Activated naive CD4-positive, alpha-beta T cell treated with anti-CD3 and anti-CD28 coated beads, Interleukin-2, amount 50 U/mL, for 24 hours (primary cell): Measurements from ENCODE around the gene ZNF436.
"Not testable (repeated sequence)": the region's sequence is repeated elsewhere in the genome, so short reads cannot be mapped to it uniquely, and the experiment has no call there.

Experiments
- H3K27ac Mint-ChIP-seq: one replicate; pipeline ENCODE4 v1.8.0; 2021; ENCODE audit warnings: mild to moderate bottlenecking, mixed read lengths
- H3K27me3 Mint-ChIP-seq: one replicate; pipeline ENCODE4 v1.8.0; 2021; ENCODE audit warnings: mixed read lengths
- H3K36me3 Mint-ChIP-seq: one replicate; pipeline ENCODE4 v1.8.0; 2021; ENCODE audit warnings: mixed read lengths
- H3K4me1 Mint-ChIP-seq: one replicate; pipeline ENCODE4 v1.8.0; 2021; ENCODE audit warnings: mixed read lengths
- H3K4me3 Mint-ChIP-seq: one replicate; pipeline ENCODE4 v1.8.0; 2021; ENCODE audit warnings: mild to moderate bottlenecking, mixed read lengths
- H3K9me3 Mint-ChIP-seq: one replicate; pipeline ENCODE4 v1.8.0; 2021; ENCODE audit warnings: mixed read lengths

The ZNF436 gene

DNA sequence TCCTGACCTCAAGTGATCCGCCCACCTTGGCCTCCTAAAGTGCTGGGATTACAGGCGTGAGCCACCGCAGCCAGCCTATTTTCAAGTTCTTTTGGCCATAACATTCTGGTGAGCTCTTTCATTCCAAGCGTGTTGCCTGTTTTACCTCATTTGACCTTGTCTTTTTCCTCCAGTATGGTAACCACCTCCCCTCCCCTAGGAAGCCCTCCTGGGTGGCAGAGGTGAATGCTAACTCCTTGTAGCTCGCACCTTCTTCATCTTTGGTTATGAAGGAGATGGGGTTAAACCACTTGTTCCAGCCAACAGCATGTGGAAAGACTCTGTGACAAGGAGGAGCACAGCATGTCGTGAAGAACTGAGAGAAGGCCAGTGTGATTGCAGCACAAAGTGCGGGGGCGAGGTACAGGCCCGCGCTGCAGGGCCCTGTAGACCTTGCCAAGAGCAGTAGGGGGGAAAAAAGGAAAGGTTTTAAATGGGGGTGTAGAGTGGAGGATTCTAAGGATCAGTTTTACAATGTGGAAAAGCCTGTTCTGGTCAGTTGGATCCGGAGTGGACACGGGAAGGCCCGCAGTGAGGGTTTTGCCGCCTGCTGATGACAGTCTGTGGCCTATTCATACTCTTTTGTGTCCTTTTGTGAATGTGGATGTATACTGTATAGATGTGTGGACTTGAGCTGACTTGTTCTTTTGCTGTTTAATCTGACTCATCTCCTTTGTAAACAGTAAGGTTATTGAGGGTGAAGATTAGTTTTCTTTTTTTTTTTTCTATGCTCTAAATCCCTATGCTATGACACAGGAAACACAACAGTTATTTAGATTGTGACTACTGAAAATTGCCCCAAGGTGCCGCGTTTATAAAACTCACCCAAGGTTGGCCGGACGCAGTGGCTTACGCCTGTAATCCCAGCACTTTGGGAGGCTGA, 7.5 kb upstream of the ZNF436 start:
- Mint-ChIP-seq H3K4me1 (no peaks in the 10 kb centered on the region), H3K9me3 (no peaks in the 10 kb centered on the region), H3K36me3 (peaks cover 2% of the 10 kb centered on the region), H3K4me3 (no peak overlapping the region), H3K27me3 (no peaks in the 10 kb centered on the region), H3K27ac (peak overlapping the region; percentile 51)

DNA sequence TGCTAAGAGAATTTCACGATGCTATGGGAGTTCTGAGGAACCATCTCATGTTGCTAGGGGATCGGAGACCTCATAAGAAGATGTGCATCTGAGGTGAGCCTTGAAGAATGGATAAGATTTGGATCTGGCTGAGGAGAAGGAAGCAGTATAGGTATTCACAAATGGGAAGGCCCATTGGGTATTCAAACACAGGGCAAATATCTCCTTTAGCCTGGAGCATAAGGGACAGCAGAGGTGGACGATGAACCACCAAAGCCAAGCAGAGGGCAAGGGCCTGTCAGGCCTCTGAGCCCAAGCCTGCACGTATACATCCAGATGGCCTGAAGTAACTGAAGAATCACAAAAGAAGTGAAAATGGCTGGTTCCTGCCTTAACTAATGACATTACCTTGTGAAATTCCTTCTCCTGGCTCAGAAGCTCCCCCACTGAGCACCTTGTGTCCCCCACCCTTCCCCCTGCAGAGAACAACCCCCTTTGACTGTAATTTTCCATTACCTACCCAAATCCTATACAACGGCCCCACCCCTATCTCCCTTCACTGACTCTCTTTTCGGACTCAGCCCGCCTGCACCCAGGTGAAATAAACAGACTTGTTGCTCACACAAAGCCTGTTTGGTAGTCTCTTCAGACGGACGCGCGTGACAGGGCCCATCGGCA, 4.6 kb upstream of the ZNF436 start:
- not testable (repeated sequence) for H3K4me3 Mint-ChIP-seq, H3K27me3 Mint-ChIP-seq, H3K27ac Mint-ChIP-seq, H3K36me3 Mint-ChIP-seq, H3K9me3 Mint-ChIP-seq
- H3K4me1 Mint-ChIP-seq = peaks cover 14% of the 10 kb centered on the region

DNA sequence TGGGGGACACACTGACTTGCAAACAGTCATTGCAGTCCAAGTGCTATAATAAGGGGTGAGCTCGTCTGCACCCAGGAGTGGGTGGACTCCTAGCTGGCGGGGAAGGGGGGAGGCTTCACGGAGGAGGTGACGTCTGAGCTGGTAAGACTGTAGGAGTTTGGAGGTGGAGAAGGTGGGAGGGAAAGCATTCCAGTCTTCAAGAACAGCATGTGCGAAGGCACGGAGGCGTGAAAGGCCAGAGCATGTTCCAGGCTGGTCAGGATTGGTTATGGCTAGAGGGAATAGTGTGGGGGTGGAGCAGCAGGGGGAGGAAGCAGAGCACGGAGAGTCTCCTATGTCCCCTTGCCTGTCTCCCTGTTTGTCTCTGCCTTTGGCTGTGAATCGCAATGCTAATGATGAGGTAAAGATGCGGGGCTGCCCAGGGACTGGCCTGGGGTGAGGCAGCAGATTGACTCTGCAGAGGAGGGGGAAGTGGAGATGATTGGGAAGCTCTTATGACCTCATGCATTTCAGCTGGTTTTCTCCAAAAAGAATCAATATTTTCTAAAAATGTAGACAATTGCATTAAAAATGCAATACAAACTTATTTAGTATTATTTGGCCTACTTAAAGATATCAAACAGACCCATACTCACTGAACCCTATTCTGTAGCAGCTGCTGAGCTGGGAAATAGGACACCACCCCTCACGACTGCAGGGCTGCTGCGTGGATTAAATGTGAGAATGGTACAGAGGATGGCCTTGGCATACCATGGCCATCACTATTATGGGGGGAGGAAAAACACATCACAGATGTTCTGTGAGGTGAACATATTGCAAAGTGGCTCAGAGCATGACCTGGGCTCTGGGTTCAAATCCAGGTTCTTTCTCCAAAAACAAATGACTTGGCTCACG, 2.6 kb upstream of the ZNF436 start:
- Mint-ChIP-seq H3K9me3 (no peaks in the 10 kb centered on the region), H3K27me3 (no peaks in the 10 kb centered on the region), H3K4me3 (no peak overlapping the region), H3K4me1 (peaks cover 20% of the 10 kb centered on the region), H3K36me3 (no peaks in the 10 kb centered on the region), H3K27ac (no peak overlapping the region)

DNA sequence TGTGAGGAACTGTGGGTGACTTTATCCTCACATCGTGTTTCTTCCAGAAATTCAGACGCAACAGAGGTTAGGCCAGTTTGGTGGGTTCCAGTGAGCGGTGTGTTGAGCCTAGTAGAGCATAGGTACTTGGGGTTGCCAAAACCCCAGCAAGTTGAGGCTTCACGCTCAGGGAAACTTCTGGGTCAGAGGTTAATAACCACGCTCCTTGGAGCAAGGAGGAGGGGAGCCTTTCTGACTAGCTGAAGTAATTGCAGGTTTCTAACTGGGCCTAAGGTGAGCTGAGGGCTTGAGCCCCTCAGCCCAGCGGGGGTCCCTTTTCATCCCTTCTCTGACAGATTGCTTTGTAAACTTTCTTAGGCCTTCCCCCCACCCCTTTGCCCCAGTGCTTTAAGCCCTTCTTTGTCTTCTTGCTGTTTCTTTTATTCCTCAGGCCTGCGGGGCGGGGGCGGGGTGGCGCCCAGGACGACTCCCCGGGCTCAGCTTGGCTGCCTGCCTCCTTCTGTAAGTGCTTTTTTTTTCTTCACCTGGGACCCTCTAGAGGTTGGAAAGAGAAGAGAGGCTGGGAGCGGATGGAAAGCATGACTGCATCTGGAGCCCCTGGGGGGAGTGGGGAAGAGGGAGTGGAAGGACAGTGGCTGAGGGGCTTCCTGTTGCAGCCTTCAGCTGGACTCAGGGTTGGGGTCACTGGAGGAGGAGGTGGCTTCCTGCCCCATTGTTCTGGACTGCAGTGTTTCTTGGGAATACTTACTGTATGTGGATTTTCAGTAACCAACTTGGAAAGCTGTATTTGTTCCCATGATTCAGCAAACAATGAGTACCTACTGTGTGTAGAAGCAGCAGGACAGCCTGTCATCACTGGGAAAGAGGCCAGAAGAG, 1.3 kb upstream of the ZNF436 start:
- Mint-ChIP-seq H3K9me3 (no peaks in the 10 kb centered on the region), H3K4me3 (no peak overlapping the region), H3K27me3 (no peaks in the 10 kb centered on the region), H3K27ac (no peak overlapping the region), H3K4me1 (peaks cover 32% of the 10 kb centered on the region), H3K36me3 (peaks cover 2% of the 10 kb centered on the region)

DNA sequence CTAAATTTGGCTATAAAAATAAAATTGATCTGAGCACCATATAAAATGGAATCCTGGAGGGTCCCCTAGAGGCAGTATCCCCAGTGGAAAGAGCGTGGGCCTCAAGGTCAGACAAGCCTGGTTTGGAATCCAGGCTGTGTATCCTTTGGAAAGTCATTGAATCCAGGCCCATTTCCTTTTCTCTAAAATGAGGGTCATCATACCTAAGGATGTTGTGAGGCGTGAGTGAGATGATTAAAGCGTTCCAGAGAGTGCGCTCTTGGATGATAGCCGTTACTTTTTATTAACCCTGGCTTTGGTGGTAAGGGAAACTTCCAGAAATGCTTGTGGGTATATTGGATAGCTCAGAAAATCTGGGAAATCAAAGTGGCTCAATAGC, 683 bp upstream of the ZNF436 start:
- Mint-ChIP-seq H3K36me3 (peaks cover 3% of the 10 kb centered on the region), H3K4me3 (peak overlapping the region; percentile 95), H3K9me3 (no peaks in the 10 kb centered on the region), H3K27me3 (no peaks in the 10 kb centered on the region), H3K27ac (no peak overlapping the region), H3K4me1 (peaks cover 34% of the 10 kb centered on the region)

DNA sequence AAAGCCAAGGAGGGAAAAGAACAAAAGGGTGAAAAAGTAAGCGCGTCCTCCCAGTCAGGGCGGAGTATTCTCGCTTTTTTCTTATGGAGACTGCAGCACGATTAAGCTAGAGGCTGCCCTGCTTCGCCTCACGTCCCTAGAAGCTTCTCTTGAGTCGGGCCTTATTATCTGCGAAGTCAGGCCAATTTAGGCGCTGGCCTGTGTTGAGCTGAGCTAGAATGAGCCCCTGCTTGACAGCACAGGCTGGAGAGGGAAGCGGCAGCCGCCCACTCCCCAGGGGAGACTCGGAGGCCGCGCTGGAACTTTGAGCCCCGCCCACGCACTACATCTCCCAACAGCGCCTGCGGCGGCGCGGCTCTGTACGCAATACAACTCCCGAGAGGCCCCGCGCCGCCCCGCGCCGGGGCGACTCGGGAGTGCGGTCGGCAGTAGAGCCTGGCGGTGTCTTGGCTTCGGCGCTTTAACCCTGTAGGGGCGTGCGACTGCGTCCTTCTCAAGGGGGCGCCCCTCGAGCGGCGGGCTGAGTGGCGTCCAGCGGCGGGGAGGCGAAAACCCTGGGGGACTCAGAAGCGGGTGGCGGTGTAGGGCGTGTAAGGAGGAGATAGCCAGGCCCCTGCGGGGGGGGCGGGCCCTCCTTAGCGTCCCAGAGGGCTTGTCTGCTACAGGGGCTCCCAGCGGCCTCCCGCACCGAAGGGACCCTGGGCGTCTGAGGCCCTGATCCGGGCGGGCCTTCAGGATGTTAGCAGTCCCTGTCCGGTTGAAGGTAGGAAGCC, 888 bp downstream of the ZNF436 start:
- Mint-ChIP-seq H3K9me3 (no peaks in the 10 kb centered on the region), H3K4me1 (peaks cover 34% of the 10 kb centered on the region), H3K27me3 (no peaks in the 10 kb centered on the region), H3K4me3 (peak overlapping the region; percentile 95), H3K27ac (peak overlapping the region; percentile 96), H3K36me3 (peaks cover 9% of the 10 kb centered on the region)

DNA sequence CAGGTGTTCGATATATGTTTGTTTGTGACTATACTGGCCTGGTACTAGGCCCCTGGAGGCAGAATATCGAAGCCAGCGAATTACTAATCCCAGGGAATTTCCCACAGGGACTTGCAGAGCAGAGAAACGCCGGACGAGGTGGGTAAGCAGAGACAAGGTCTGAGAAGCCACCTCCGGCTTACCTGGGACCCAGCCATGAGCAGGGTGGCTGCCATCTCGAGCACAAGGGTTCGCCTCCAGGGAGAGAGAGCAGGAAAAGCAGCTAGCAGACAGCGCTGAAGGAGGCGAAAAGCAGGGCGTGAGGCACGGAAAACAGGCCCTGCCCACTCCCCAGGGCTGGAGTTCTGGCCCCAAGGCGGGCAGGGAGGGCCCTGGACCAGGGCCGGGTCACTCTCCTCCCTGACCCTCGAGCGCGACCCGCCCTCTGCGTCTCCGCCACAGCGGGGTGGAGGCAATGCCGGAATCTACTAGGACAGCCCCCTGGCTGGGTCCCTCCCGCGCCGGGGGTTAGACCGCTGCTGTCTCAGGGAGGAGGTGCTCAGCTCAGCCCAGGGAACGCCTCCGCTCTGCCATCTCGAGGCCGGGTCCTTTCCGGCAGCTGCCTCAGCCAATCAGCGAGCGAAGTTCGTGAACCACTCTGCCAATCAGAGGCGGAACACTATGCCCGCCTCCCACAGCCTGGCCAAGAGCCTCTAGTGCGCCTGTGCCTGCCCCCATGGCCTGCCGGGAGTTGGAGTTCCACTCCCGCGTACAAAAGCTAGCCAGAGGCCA, 1.7 kb downstream of the ZNF436 start:
- Mint-ChIP-seq H3K9me3 (peaks cover 2% of the 10 kb centered on the region), H3K27ac (peak overlapping the region; percentile 96), H3K27me3 (no peaks in the 10 kb centered on the region), H3K4me1 (peaks cover 34% of the 10 kb centered on the region), H3K4me3 (peak overlapping the region; percentile 95), H3K36me3 (peaks cover 13% of the 10 kb centered on the region)

DNA sequence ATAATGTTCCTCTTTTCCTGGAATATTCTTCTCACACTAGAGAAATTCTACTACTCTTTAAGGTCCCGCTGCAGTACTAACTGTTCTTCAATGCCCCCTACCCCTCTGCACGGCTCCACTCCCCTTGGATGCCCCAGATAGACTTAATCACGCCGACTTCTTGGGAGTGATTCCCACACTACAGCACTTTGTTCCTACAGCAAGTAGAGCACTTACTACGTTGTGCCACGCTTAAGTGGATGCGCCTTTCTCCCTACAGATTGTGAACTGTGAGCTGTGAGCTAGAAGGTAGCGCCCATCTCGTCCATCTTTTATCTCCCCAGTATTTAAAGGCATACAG, 2.2 kb downstream of the ZNF436 start:
- Mint-ChIP-seq H3K36me3 (peaks cover 19% of the 10 kb centered on the region), H3K27me3 (no peaks in the 10 kb centered on the region), H3K4me3 (peak overlapping the region; percentile 95)

DNA sequence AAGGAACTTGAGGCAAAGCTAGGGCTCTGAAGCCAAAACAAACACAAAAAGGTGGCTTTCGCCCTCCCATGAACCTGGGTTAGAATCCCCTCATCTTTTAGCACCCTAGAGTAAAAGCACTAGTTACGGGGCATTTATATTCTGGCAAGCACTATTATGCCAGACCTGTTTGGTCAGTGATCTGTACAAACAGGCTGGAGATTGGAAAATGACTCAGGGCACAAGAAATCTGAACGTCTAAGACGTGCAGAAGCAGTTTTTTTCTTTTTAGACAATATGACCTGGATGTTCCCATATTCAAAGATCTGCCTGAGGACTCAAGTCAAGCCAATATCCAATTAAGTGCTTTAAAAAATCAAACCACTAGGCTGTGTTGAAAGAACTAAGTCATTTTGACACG, 3.0 kb downstream of the ZNF436 start:
- H3K27ac Mint-ChIP-seq = no peak overlapping the region

More for the DNA sequence above, 2.2 kb downstream of the ZNF436 start:
- Mint-ChIP-seq H3K27ac (peak overlapping the region; percentile 92), H3K9me3 (peaks cover 5% of the 10 kb centered on the region), H3K4me1 (peaks cover 34% of the 10 kb centered on the region)

DNA sequence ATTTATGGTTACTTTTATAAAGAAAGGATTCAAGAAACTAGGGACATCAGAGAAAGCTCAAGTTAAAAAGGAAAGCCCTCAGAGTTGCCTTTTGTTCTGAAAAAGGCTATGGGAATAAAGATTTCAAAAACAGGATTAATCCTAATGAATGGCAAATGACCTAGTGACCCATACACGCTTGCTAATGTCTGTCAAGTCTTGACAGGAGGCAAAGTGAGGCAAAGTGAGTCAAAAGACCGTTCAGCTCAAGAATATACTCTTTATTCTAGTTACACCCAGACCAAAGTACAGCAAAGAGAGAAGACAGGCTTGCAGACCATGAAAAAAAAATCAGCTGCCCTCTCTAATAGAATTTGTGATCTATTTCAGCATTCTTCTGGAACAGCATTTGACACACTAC, 3.5 kb downstream of the ZNF436 start:
- Mint-ChIP-seq H3K4me1 (peaks cover 34% of the 10 kb centered on the region), H3K4me3 (peak overlapping the region; percentile 95), H3K36me3 (peaks cover 31% of the 10 kb centered on the region), H3K9me3 (peaks cover 5% of the 10 kb centered on the region), H3K27me3 (no peaks in the 10 kb centered on the region), H3K27ac (no peak overlapping the region)

More for the DNA sequence above, 3.0 kb downstream of the ZNF436 start:
- Mint-ChIP-seq H3K27me3 (no peaks in the 10 kb centered on the region), H3K4me3 (peak overlapping the region; percentile 95), H3K36me3 (peaks cover 27% of the 10 kb centered on the region), H3K4me1 (peaks cover 34% of the 10 kb centered on the region), H3K9me3 (peaks cover 5% of the 10 kb centered on the region)

DNA sequence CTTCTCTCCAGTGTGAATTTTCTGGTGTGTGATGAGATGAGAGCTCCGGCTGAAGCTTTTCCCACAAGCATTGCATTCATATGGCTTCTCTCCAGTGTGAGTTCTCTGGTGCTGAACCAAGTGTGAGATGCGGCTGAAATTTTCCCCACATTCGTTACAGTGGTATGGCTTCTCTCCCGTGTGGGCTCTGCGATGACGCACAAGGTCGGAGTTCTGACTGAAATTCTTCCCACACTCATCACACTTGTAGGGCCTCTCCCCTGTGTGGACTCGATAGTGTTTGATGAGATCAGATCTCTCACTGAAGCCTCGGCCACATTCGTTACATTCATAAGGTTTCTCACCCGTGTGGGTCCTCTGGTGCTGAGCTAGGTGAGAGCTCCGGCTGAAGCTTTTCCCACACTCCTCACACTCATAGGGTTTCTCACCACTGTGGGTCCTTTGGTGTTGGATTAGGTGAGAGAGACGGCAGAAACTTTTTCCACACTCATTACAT, 7.4 kb downstream of the ZNF436 start:
- no peaks in the 10 kb centered on the region for H3K27me3 Mint-ChIP-seq
- H3K4me1 Mint-ChIP-seq = peaks cover 14% of the 10 kb centered on the region

DNA sequence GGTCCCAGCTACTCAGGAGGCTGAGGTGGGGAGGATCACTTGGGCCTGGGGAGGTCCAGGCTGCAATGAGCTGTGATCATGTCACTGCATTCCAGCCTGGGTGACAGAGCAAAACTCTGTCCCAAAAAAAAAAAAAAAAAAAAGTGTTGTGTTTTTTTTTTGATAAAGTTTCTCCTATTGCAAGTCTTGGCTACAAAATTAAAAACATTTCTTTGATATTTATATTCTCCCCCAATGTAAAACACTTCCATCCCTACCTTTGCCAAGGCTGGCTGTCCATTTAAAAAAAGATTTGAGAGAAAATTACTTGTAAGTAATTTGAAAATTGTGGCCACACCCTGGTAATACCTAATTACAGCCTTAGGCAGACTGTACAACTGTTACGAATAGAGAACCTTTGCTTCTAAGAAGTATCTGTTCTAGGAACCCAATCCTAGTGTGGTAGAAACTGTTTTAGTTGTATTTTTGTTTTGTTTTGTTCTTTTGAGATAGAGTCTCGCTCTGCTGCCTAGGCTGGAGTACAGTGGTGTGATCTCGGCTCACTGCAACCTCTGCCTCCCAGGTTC, 11.2 kb downstream of the ZNF436 start:
- H3K9me3 Mint-ChIP-seq = peaks cover 9% of the 10 kb centered on the region

More for the DNA sequence above, 7.4 kb downstream of the ZNF436 start:
- Mint-ChIP-seq H3K36me3 (peaks cover 49% of the 10 kb centered on the region), H3K27ac (no peak overlapping the region), H3K9me3 (peaks cover 9% of the 10 kb centered on the region), H3K4me3 (no peak overlapping the region)

DNA sequence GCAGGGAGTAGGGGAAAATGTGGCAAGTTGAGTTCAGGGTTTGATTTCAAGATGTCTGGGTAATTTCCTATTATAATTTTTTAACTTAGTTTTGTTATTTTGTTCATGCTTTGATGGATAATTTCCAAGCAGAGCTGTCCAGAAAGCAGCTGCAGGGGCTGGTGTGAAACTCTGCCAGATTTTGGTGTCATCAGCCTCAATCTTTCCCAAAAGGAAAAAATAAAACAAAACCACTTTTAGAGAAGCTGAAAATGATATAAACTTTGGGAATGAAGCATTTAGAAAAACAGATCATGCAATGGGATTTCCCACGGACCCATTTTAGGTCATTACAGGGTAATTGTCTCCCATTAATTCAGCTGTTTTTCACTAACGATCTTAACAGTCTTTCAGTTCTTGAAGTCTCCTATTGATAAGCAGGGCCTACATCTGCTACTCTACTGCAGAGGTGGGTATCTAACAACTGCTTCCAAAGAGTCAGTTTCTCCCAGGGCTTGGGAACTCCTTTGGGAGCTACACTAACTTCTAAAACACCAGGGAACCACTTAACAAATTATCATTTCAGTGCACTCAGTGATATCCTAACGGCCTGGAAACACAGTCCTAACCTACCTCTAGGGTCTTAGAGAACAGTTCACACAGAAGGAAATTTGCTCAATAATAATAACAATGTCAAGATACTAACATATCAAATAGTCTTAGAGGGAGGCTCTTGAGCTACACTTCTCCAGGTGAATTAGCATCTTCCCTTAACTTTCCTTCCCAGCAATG, 12.3 kb downstream of the ZNF436 start:
- H3K36me3 Mint-ChIP-seq = peaks cover 33% of the 10 kb centered on the region
- H3K4me1 Mint-ChIP-seq = peaks cover 6% of the 10 kb centered on the region
- no peak overlapping the region for H3K4me3 Mint-ChIP-seq
- H3K27me3 Mint-ChIP-seq = no peaks in the 10 kb centered on the region
- H3K27ac Mint-ChIP-seq = no peak overlapping the region
- peaks cover 5% of the 10 kb centered on the region for H3K9me3 Mint-ChIP-seq

More for the DNA sequence above, 11.2 kb downstream of the ZNF436 start:
- peaks cover 41% of the 10 kb centered on the region for H3K36me3 Mint-ChIP-seq
- peaks cover 6% of the 10 kb centered on the region for H3K4me1 Mint-ChIP-seq
- H3K27me3 Mint-ChIP-seq = no peaks in the 10 kb centered on the region
- no peak overlapping the region for H3K4me3 Mint-ChIP-seq
- H3K27ac Mint-ChIP-seq = no peak overlapping the region
